Left renal pelvis (tissue), 4 donors: ENCODE measurements around the gene SEC14L1. TPM values are rescaled to one million over a fixed set of nuclear protein-coding genes. Genes with fewer than 3 reads are reported as not detected.

Experiments
- DNase-seq, 4 donors: peaks; one replicate each; pipeline ENCODE4 v3.0.0-alpha.2; 2013; ENCODE audit warnings: low read depth in 4 of 4, low spot score in 3 of 4
- polyA plus RNA-seq, 4 donors: library from polyadenylated mRNA; unstranded; fragments of 120-200 nt; gene quantifications; one replicate each; pipeline ENCODE4 v1.2.1, GENCODE V29; 2013; ENCODE audit not compliant: insufficient read length in 4 of 4

Gene SEC14L1
- polyA plus RNA-seq, 4 donors, result 52.7 to 110 (median 98.6) TPM

DNA sequence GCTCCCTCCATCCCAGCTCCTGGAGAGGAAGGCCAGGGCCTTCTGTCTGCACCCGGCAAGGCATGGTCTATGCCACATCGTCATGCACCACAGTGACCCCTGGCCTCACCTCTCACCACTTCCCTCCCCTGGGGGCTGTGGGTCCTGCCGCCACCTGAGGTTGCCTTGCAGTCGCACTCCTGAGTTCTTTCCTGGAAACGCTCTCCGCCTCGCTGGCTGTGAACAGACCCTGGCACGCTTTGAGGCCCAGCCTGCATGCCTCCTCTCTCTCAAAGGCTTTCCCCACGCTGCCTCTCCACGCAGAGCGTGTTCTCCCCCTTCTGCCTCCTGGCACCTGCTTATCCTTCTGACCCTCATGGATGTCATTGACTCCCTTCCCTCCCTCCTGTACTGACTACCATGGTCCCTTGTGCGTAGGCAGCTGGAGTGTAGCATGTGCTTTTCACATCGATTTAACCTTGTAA, 45.4 kb downstream of the SEC14L1 start:
- DNase-seq, result no peak

DNA sequence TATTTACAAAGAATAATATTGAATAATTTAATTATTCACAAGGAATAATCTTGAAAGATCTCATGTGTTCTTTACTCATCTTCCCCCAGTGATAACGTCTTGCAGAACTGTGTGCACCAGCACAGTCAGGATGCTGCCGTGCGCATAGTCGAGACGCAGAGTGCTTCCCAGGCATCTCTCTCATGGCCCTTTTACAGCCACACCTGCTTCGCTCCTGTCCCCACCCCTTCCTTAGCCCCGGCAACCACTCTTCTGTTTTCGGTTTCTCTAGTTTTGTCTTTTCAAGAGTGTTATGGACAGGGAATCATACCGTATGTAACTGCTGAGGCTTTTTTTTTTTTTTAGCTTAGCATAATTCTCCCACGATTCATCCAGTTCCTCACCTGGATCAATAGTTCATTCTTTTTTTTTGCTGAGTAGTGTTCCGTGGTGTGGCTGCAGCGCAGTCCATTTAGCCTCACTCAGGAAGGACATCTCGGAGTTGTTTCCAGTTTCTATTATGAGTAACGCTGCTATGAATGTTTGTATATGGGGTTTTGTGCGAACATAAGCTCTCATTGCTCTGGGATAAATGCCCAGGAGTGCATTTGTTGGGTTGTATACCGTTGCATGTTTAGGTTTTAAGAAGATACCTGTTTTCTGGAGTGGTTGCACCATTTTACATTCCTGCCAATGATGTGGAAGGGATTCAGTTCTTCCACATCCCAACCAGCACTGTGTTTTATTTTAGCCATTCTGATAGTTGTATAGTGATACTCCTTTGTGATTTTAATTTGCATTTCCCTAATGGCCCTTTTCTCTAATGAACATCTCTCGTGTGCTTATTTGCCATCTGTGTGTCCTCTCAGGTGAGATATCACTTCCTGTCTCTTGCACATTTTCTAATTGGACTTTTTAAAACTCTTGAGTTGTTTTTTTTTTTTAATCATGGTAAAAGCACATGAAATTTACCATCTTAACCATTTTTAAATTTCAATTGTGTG, 47.6 kb downstream of the SEC14L1 start:
- DNase-seq, result no peak

DNA sequence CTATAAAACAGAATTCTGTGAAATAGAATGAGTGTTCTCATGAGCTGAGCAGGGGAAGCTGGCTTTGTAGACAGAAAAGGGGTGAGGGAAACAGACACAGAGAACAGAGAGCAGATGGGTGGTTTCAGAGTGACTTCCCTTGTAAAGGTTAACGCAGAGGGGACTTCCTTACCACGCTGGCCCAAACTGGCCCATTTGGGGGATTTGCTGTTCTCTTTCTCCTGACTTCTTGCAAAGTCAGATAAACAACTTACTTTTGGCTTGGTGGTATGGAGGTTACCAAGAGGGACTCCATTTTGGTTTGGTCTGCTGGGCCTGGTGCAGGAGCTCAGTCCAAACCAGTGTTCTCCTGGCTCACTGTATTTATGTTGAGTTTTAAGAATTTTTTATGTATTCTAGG, 48.4 kb downstream of the SEC14L1 start:
- no peak for DNase-seq

- no peak for DNase-seq
Measured at GRCh38 chr17:77190576-77190975, 49.8 kb downstream of the SEC14L1 start.

GRCh38 chr17:77191244-77191643, 50.5 kb downstream of the SEC14L1 start:
- no peak for DNase-seq

DNA sequence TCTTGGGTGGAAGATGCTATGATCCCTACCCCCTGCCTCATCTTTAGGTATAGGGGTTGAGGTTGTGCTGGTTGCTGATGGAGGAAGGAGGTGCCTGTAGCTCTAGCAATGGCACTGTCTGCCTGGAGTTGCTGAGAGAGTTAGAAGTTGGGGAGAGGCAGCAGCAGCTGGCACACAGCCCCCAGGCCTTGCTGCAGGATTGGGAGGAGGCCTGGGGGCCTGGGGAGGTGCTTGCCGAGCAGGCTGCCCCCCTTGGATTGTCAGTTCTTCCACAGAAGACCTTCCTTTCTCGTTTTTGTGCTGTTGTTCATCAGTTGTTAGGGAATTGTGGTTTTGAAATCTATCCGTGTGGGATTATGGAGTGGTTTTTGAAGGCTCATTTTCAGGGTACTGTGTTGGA, 52.9 kb downstream of the SEC14L1 start:
- no peak for DNase-seq

- DNase-seq, result no peak
Measured at GRCh38 chr17:77194179-77194578, 53.4 kb downstream of the SEC14L1 start.

DNA sequence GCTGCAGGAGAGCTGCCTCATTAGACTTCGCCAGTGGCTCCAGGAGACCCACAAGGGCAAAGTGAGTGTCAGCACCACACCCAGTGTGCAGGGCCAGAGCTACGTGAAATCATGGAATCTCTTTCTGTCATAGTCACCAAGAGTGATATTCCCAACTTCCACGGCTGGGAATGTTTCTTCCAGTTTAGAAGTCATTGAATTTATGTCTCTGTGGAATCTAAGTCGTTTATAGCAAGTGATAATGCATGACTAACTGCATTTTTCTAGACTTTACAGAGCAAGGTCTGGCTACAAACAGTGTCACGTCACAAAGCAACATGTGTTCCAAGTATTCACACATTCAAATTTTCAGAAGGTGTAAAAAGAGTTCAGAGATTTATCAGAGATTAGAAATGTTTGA, 55.5 kb downstream of the SEC14L1 start:
- DNase-seq, result no peak

- DNase-seq, result no peak
Measured at GRCh38 chr17:77197115-77197514, 56.3 kb downstream of the SEC14L1 start.

GRCh38 chr17:77200711-77201110, 59.9 kb downstream of the SEC14L1 start:
- DNase-seq, result no peak

DNA sequence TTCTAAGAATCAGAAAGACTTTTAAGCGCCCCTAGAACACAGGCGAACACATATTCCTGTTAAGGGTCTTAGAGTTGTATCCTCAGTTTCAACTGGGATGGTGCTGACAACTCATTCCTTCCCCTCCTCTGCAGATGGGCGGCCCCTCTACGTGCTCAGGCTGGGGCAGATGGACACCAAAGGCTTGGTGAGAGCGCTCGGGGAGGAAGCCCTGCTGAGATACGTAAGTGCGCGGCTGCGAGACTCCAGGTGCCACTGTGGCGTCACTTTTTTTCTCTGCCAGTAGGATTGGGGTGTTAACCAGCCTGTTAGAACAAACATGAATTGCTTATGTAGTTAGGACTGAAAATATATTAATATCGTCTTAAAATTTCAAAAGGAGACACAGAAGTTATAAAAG, 62.7 kb downstream of the SEC14L1 start:
- no peak for DNase-seq

DNA sequence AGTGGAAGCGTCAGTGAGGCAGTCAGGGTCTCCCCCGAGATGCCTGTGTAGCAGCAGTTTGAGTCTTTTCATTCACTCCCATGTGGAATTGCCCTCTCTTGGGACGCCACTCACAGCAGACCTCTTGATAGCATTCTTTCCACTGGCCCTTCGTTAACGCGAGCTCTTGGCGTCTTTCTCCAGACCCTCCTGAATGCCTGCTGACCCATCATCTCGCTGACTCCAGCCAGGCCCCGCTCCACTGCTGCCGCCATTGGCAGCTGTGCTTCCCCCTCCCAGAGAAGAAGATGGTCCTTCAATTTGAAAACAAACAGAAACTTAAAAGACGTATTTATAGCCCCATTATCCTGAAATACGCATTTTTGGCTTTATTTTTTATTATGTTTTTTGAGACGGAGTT, 63.1 kb downstream of the SEC14L1 start:
- DNase-seq, result no peak

DNA sequence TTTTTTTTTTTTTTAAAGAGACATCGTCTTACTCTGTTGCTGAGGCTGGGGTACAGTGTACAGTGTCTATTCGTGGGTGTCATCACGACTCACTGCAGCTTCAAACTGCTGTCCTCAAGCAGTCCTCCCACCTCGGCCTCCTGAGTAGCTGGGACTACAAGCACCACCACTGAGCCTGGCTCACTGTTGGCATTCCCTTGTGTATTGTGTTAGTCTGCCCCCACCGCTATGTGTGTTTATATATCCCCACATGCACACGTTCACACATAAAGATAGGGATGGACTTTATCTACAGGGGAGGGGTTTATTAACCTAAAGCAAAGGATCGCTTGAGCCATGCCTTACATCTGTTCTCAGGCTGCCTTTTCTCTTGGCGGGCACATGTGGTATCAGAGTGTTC, 63.8 kb downstream of the SEC14L1 start:
- no peak for DNase-seq

DNA sequence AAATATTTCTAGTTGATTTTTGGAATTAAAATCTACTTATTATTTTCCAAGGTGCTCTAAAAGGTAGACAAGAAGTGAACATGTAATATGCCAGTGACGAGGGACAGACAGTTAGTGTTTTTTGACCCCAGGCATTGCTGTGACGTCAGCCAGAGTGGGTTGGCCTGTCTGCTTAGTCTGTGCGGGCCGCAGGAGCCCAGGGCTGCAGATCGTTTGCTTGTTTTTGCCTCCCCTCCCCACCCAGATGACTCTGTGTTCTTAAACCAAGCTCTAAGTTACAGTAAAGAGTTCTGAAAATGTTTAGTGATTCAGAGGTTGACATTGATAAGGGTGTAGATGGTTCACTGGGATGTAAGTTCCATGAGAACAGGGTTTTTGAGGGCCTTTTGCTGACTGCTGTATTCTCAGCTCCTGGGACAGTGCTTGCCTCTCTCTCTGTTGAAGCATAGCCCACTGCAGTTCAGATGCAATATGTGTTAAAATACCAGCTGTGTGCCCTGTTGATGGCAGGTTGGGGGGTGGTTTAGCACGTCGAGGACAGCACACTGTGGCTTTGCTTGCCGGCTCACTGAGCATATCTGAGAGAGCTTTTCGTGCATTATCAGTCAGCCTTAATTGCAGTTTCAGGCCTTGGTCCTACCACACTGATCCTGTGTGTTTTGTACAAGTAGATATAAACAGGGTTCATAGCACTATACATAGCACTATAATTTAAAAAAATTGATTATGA, 64.8 kb downstream of the SEC14L1 start:
- DNase-seq, result no peak

DNA sequence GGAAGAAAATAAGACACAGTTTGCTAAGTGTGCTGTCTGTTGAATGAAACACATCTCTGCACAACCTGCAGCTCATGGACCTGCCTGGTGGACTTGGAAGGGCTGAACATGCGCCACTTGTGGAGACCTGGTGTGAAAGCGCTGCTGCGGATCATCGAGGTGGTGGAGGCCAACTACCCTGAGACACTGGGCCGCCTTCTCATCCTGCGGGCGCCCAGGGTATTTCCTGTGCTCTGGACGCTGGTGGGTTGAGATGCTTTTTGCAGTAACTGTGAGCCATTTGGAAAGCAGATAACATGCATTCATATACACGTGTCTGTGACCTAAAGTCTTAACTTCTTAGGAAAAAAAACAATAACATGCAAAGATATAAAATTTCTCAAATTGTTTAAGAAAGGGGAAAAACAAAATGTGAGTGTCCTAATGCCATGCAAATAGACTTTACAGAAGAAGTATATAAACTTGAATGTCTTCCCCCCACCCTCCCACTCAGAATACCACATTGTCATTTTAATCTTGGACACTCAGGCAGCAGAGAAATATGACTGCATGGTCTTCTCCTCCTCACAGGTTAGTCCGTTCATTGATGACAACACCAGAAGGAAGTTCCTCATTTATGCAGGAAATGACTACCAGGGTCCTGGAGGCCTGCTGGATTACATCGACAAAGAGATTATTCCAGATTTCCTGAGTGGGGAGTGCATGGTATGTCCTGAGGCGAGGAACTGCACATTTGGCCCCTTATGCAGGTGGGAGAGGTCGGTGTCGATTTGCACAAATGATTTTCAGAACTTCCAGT, 65.6 kb downstream of the SEC14L1 start:
- DNase-seq, result no peak

DNA sequence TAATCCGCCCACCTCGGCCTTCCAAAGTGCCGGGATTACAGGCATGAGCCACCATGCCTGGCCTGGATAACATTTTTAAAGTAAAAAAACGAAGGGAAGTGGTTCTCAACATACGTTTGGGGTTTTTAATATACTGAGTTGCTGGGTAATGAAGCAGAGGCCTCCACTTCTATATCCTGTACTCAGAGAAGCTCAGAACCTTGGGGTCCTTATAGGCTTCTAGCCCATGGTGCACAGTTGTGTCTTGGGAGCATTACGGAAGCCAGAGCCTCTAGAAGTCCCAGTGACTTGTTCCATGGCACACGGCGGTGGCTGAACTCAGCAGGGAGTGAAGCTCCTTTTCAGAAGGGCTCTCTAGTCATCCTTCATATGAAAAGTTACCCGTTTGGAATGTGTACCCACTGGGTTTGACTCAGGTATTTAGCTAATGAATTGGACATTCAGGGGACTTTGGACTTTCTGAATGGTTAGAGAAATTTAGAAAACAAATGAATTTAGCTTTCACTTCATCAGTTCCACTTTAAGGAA, 67.0 kb downstream of the SEC14L1 start:
- no peak for DNase-seq

DNA sequence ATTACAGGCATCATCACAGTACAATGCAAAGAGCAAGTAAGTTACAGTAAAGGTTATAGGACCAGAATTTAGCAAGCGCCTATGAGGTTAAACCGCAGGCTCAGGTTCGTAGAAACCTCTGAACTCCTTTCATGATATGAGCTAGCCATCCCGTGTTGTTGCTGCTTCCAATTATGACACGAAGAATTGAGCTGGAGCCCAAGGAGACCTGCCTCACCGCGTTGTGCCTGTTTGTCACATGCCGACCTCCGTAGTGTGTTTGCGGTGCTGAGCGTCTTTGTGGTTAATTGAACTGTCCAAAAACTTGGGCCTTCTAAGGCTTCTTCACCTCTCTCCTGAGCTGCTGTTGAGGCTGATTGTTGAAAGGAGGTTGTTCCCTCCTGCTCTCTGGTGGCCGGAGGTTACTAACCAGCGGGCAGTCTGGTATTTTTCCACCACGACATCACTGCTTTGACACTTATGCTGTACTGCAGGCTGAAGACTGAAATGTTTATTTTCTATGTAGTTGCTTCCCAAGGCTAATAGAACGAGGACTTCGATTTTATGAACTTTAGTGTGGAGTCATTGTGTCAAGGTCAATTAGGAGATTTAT, 67.5 kb downstream of the SEC14L1 start:
- DNase-seq, result no peak

DNA sequence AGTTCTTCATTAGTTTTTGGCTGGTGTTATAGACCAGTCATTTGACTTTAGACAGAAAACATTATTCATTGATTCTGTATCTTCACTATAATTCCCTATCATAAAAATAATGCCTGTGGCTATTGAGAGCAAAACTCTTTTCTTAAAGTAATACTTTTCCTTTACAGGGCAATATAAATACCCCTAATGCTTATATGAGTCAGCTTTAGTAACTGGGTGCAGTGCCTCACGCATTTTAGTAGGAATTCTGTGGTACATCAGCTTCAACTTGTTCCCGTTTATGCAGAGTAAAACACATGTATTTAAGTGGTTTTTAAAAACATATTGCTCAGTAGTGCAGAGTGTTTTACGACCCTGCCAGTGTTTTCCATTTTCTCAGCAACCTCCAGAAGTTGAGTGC, 68.1 kb downstream of the SEC14L1 start:
- no peak for DNase-seq

DNA sequence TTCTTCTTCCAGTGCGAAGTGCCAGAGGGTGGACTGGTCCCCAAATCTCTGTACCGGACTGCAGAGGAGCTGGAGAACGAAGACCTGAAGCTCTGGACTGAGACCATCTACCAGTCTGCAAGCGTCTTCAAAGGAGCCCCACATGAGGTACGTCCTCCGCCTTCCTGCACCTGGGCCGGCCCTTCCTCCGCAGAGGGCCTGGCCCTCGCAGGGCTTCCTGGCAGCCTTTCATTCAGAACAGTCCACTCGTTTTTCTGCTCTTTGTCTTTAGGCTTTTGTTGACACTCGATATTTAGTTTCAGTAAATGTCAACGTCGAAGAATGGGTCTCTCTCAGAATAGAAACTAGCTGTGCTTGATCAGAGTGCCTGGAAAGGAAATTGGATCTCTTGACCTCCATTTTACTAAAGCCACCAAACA, 68.6 kb downstream of the SEC14L1 start:
- DNase-seq, result no peak

- no peak for DNase-seq
Measured at GRCh38 chr17:77210331-77210730, 69.6 kb downstream of the SEC14L1 start.
